GM12892 (cell line): ENCODE measurements around the gene DUS1L.

Experiments used
- POLR2A ChIP-seq: IDR thresholded peaks from 2 replicates; pipeline ENCODE4 v1.6.1; 2011; ENCODE audit warnings: low read depth, low read length, control low read depth
- POLR2AphosphoS5 ChIP-seq: IDR thresholded peaks from 2 replicates; pipeline ENCODE4 v1.6.1; 2011; ENCODE audit warnings: low read depth, low read length, control low read depth

DNA sequence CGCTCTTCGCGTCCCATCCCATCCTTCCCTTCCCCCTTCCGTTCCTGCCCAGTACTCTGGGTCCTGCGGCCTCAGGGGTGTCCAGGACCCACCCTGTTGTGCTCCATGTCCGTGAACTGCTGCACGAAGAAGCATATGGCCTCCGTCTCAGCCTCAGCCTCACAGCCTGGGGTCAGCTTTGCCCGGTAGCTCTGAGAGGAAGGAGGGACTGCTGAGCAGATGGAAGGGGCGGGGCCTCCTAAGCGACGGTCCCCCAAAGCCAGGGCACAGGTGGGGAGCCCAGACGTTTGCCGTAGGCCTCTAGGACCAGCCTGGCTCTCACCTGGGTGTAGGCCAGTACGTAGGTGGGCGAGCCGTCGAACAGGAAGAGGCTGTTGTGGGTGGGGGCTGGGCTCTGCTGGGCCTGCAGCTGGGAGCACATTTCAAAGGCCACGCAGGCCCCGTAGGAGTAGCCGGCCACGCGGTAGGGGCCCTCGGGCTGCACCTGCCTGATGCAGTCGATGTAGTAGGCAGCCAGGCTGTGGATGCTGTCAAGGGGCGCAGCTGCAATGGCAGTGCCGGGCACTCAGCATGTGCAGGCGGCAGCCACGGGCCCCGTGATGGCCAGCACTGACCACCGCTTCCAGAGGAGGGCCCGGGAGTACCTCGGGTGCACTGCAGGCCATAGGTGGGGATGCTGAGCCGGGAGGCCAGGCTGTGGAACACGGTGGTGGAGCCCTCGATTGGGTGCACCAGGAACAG lies 14.6 kb upstream of the DUS1L start:
- no peak for TF ChIP-seq POLR2A
- no peak for TF ChIP-seq POLR2AphosphoS5
